ENCODE measurements around the gene MED19.

DNA sequence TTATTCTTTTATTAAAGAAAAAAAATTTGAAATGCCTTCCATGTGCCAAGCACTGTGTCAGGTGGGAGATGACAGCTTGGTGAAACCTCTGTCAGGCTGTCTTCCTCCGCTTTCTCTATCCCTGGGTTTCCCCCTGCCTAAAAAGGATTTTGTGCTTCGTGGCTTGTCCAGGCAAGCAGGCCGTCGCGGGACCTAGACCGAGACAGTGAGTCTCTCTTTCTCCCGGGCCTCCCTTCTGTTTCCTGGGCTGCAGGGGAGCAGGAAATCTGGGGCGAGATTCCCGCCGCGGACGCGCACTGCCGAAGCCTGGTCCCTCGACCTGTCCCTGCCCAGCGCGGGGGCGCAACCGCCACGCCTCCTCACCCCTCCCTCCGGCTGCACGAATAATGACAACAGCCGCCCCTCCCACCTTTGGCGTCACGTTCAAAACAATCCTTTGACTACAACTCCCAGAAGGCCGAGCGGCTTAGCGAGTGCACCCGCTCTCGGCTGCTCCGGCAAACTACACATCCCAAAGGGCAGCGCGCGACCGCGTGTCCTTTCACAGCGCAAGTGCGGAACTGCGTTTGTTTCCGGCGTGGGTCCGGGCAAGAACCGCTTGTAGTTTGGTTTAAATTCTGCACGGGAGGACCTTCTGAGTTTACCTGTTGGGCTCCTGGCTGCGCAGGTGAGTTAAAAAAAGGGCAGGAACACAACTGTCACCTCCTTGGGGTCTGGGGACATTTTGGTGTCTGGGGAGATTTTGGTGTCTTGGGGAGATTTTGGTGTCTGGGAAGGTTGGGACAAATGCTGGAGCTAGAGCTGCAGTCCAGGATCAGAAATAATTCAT, 54.6 kb downstream of the MED19 start, which contains the start of gene CLP1:
- peak in 3 of 6 experiments; percentile 2 to 34 (median 8) for TF ChIP-seq CTCF (IDR thresholded peaks at IDR 0.05)
- TF ChIP-seq POLR2A (IDR thresholded peaks at IDR 0.05), result peak in 2 of 4 donors; percentile 35 to 81

Measured in esophagus squamous epithelium (tissue), 4 donors.